GM12873 (cell line): Measurements from ENCODE around the gene ADAM33.

Experiments used
- CTCF ChIP-seq: IDR thresholded peaks from 2 replicates; pipeline ENCODE4 v1.5.1; 2012; ENCODE audit warnings: low read depth, mild to moderate bottlenecking, moderate library complexity, low read length, control low read depth; ENCODE audit not compliant: insufficient read depth; ENCODE audit errors: missing control alignments

Gene ADAM33

GRCh38 chr20:3716195-3716834 is 34.5 kb upstream of the ADAM33 start:
- peak; percentile 79 for TF ChIP-seq CTCF

- TF ChIP-seq CTCF, result no peak
Observed at GRCh38 chr20:3714092-3714491, 32.3 kb upstream of the ADAM33 start.

- no peak for TF ChIP-seq CTCF
Observed at GRCh38 chr20:3712279-3712873, 30.6 kb upstream of the ADAM33 start, which contains the start of gene SIGLEC1. Gene SIGLEC1 (minus strand): TSS chr20:3712600. CDS start chr20:3707128, 5,472 bp downstream.

GRCh38 chr20:3711484-3711941 is 29.7 kb upstream of the ADAM33 start:
- no peak for TF ChIP-seq CTCF

- peak; percentile 83 for TF ChIP-seq CTCF
Observed at GRCh38 chr20:3710703-3711483, 29.1 kb upstream of the ADAM33 start.

GRCh38 chr20:3710011-3710466 is 28.2 kb upstream of the ADAM33 start:
- no peak for TF ChIP-seq CTCF

GRCh38 chr20:3707508-3707899 is 25.7 kb upstream of the ADAM33 start:
- TF ChIP-seq CTCF, result no peak
